Liver (tissue), 3 donors: ENCODE results near the gene TMEM218.

Experiments
- CTCF ChIP-seq: fragments of 150-350 bp; IDR thresholded peaks from 2 replicates; pipeline ENCODE4 v1.5.1; 2017; ENCODE audit warnings: improper control_type of control experiment, low read depth, low read length; ENCODE audit not compliant: missing input control
- FOXA2 ChIP-seq: IDR thresholded peaks from 2 replicates; pipeline ENCODE4 v1.6.1; 2016; ENCODE audit warnings: antibody characterized with exemption
- MAX ChIP-seq: IDR thresholded peaks from 2 replicates; pipeline ENCODE4 v1.6.1; 2016; ENCODE audit warnings: antibody characterized with exemption
- RXRA ChIP-seq, 2 donors: IDR thresholded peaks; 2 replicates each; pipeline ENCODE4 v1.6.1; 2017 to 2018; ENCODE audit warnings: antibody characterized with exemption in 2 of 2, mild to moderate bottlenecking in 1 of 2
- donor health status: healthy.
- donor health status: healthy.

- no peak for TF ChIP-seq MAX
- no peak for TF ChIP-seq CTCF
- no peak for TF ChIP-seq FOXA2
- TF ChIP-seq RXRA (IDR thresholded peaks at IDR 0.05), result no peak
These were observed 11.3 kb downstream of the TMEM218 start for GRCh38 chr11:125100136-125100535.
